Endothelial cell of umbilical vein (primary cell): Measurements from ENCODE around the gene VPS11. TPM values are rescaled to one million over a fixed set of nuclear protein-coding genes. Genes with fewer than 3 reads are reported as not detected.
A peak's percentile ranks its signal among the peaks of the same experiment; 100 is the strongest.

Experiments used
- BruUV-seq: library from RNA; stranded (reverse); fragments of 400-500 nt; replicated peaks from 2 replicates; lab custom pipeline; 2021; lab: Mats Ljungman, UMichigan
- CTCF ChIA-PET: fragments of 300-600, 350-600 bp; sonication (Branson Sonifier 250); formaldehyde crosslinking; loops from one replicate; lab custom pipeline; 2021; ENCODE audit warnings: antibody characterized with exemption, inconsistent platforms; lab: Charles Lee
- POLR2A ChIA-PET: fragments of 300-600, 350-600 bp; sonication (Branson Sonifier 250); formaldehyde crosslinking; loops from one replicate; lab custom pipeline; 2021; ENCODE audit warnings: antibody characterized with exemption, inconsistent platforms; lab: Charles Lee
- DNase-seq: peaks from one replicate; pipeline ENCODE4 v3.0.0-alpha.2; 2011; ENCODE audit warnings: low read depth, low spot score
- FAIRE-seq: peaks from 2 replicates; lab custom pipeline; 2011; peaks lifted over from hg19 to GRCh38; lab: Jason Lieb, UNC
- H2AFZ ChIP-seq: 2 replicates; pipeline ENCODE4 v1.6.0; 2012; ENCODE audit warnings: low read depth, low read length, control low read depth, inconsistent platforms
- H3K27ac ChIP-seq: 2 replicates; pipeline ENCODE4 v1.5.1; 2011; ENCODE audit warnings: low read depth, mild to moderate bottlenecking, control low read depth, low read length, moderate library complexity; ENCODE audit not compliant: insufficient read depth
- H3K27me3 ChIP-seq, 2 experiments: 2 replicates each; pipeline versions ENCODE4 v1.6.0 to v1.6.1; 2011; ENCODE audit warnings: low read length in 2 of 2, mixed read lengths in 1 of 2; ENCODE audit not compliant: control insufficient read depth in 2 of 2, insufficient read depth in 2 of 2
- H3K36me3 ChIP-seq, 2 experiments: 2 replicates in 1 of 2; 3 replicates in 1 of 2; pipeline ENCODE4 v1.5.1; 2011; ENCODE audit warnings: low read length in 2 of 2, mild to moderate bottlenecking in 1 of 2, moderate library complexity in 1 of 2; ENCODE audit not compliant: control insufficient read depth in 2 of 2, insufficient read depth in 2 of 2; ENCODE audit errors: extremely low read depth in 1 of 2
- H3K4me1 ChIP-seq: 3 replicates; pipeline ENCODE4 v1.5.1; 2011; ENCODE audit warnings: mild to moderate bottlenecking, low read length; ENCODE audit not compliant: control insufficient read depth, insufficient read depth; ENCODE audit errors: extremely low read depth
- H3K4me2 ChIP-seq: 2 replicates; pipeline ENCODE4 v1.6.1; 2011; ENCODE audit warnings: low read length, control low read depth, mixed read lengths; ENCODE audit not compliant: insufficient read depth
- H3K4me3 ChIP-seq, 3 experiments: fragments of 200-600 bp in 1 of 3; sonication (generic), shearing (Covaris generic) in 1 of 3; replicated peaks in 1 of 3; 2 replicates each; pipeline ENCODE4 v1.5.1; 2011 to 2016; ENCODE audit warnings: control low read depth in 3 of 3, low read length in 3 of 3, mild to moderate bottlenecking in 2 of 3, inconsistent platforms in 1 of 3, low read depth in 1 of 3, moderate library complexity in 1 of 3; ENCODE audit not compliant: insufficient read depth in 1 of 3
- H3K79me2 ChIP-seq: 2 replicates; pipeline ENCODE4 v1.6.0; 2012; ENCODE audit warnings: low read length, inconsistent platforms; ENCODE audit not compliant: control insufficient read depth, insufficient read depth
- H3K9ac ChIP-seq: replicated peaks from 2 replicates; pipeline ENCODE3; 2011; ENCODE audit warnings: low read length, control low read depth; ENCODE audit not compliant: insufficient read depth; ENCODE audit errors: extremely low read depth
- H3K9me1 ChIP-seq: replicated peaks from 3 replicates; pipeline ENCODE4 v1.6.0; 2011; ENCODE audit warnings: mild to moderate bottlenecking, low read length; ENCODE audit not compliant: control insufficient read depth, insufficient read depth; ENCODE audit errors: extremely low read depth
- H3K9me3 ChIP-seq: replicated peaks from 2 replicates; pipeline ENCODE4 v1.5.1; 2012; ENCODE audit warnings: low read length, inconsistent platforms; ENCODE audit not compliant: control insufficient read depth, insufficient read depth
- H4K20me1 ChIP-seq: replicated peaks from 2 replicates; pipeline ENCODE3; 2011; ENCODE audit warnings: mild to moderate bottlenecking, low read length; ENCODE audit not compliant: control insufficient read depth, insufficient read depth; ENCODE audit errors: extremely low read depth
- CTCF ChIP-seq, 2 donors: IDR thresholded peaks; 1 replicate in 1 of 2; 2 replicates in 1 of 2; pipeline ENCODE4 v1.5.1; 2011; ENCODE audit warnings: low read length in 2 of 2, mild to moderate bottlenecking in 2 of 2, moderate library complexity in 2 of 2, control low read depth in 1 of 2, inconsistent platforms in 1 of 2, low read depth in 1 of 2; ENCODE audit not compliant: insufficient read depth in 1 of 2; ENCODE audit errors: extremely low read depth in 1 of 2
- EZH2 ChIP-seq: IDR thresholded peaks from 2 replicates; pipeline ENCODE4 v1.6.1; 2012; ENCODE audit warnings: borderline replicate concordance, low read depth, mild to moderate bottlenecking, moderate library complexity, low read length, inconsistent platforms; ENCODE audit not compliant: severe bottlenecking
- FOS ChIP-seq: IDR thresholded peaks from 2 replicates; pipeline ENCODE4 v1.6.1; 2011; ENCODE audit warnings: mild to moderate bottlenecking, low read length, moderate library complexity, borderline replicate concordance; ENCODE audit not compliant: insufficient read depth
- GATA2 ChIP-seq: IDR thresholded peaks from 2 replicates; pipeline ENCODE4 v1.7.0; 2011; ENCODE audit warnings: low read depth, mild to moderate bottlenecking, moderate library complexity, mixed read lengths, low read length; ENCODE audit not compliant: insufficient read length, insufficient read depth
- JUN ChIP-seq: IDR thresholded peaks from 2 replicates; pipeline ENCODE4 v1.6.1; 2011; ENCODE audit warnings: borderline replicate concordance, low read depth; ENCODE audit not compliant: insufficient read length, insufficient read depth
- MAX ChIP-seq: IDR thresholded peaks from 2 replicates; pipeline ENCODE4 v1.6.1; 2011; ENCODE audit not compliant: insufficient read depth, insufficient read length
- MYC ChIP-seq: IDR thresholded peaks from one replicate; pipeline ENCODE4 v1.6.1; 2011; ENCODE audit warnings: mild to moderate bottlenecking, low read depth, low read length
- POLR2A ChIP-seq: IDR thresholded peaks from 2 replicates; pipeline ENCODE4 v1.6.1; 2012; ENCODE audit warnings: low read depth, mild to moderate bottlenecking, control low read depth, low read length
- POLR2AphosphoS5 ChIP-seq: IDR thresholded peaks from 2 replicates; pipeline ENCODE4 v1.6.1; 2012; ENCODE audit warnings: low read depth, mild to moderate bottlenecking, control low read depth, low read length, moderate library complexity; ENCODE audit not compliant: insufficient read depth
- dilution Hi-C: fragments of 300-500 bp; cut with MboI; formaldehyde crosslinking; loops from one replicate; pipeline ENCODE4 v1.15.0; 2019; ENCODE audit warnings: low sequenced_read_pairs; ENCODE audit not compliant: extremely low pct_ligation_motif_present
- intact Hi-C: fragments of 100-400 bp; cut with micrococcal nuclease; formaldehyde crosslinking; loops from one replicate; pipeline ENCODE4 v1.10.0; 2022
- polyA plus RNA-seq, 4 experiments: library from polyadenylated mRNA; depleted of rRNA in 3 of 4; stranded (reverse) in 3 of 4; unstranded in 1 of 4; fragments of >200 nt; gene quantifications; 2 replicates each; pipeline versions ENCODE4 v1.2.1 to v1.2.3, GENCODE V29; 2011 to 2012; ENCODE audit warnings: missing spikeins in 1 of 4
- total RNA-seq: library from RNA; stranded (reverse); gene quantifications from 2 replicates; pipeline ENCODE4 v1.2.3, GENCODE V29; 2021

VPS11 gene
- total and polyA plus RNA-seq, 2 donors (not counting 3 experiments of a cell fraction or from before 2014, with no cell fraction given): 26.4 to 31.0 TPM

GRCh38 chr11:119120639-119121007 is 53.0 kb downstream of the VPS11 start:
- TSS peak; percentile 94 for BruUV-seq
- Histone ChIP-seq H3K9me1 (no peaks in the 10 kb centered on the region), H3K27me3 (no peaks in the 10 kb centered on the region), H2AFZ (peak overlapping the region; percentile 30), H3K4me3 (peak overlapping the region in 2 of 3 experiments; percentile 35 to 39), H3K4me1 (peaks cover 12% of the 10 kb centered on the region), H3K36me3 (peaks cover 0 to 7% of the 10 kb centered on the region in 2 experiments), H3K9me3 (no peaks in the 10 kb centered on the region), H4K20me1 (no peaks in the 10 kb centered on the region), H3K4me2 (peak overlapping the region; percentile 73), H3K9ac (peak overlapping the region; percentile 35), H3K79me2 (peaks cover 13% of the 10 kb centered on the region), H3K27ac (no peak overlapping the region)
- intact Hi-C loops (loop anchor here (1.0 kb wide), 3 partner anchors 13 to 48 kb away; partner anchors contain the start of genes C2CD2L and NLRX1), dilution Hi-C loops (no loop called here)
- FAIRE-seq (no peak), DNase-seq (no peak)
- CTCF ChIA-PET: interaction anchor here (1.4 to 2.4 kb wide), 5 partner anchors 11 to 218 kb away, joined by 5 to 15 read pairs (median 9); partner anchors contain the start of genes DPAGT1 and NLRX1
- TF ChIP-seq FOS (no peak), MAX (no peak), EZH2 (no peak)
- POLR2A ChIA-PET: interaction anchor here (1.2 to 2.0 kb wide), 2 partner anchors 12 to 18 kb away, joined by 3 to 7 read pairs; partner anchors contain the start of gene DPAGT1

- H3K4me3 ChIP-seq: peak within 1 kb of the TSS; percentile 62 to 93 (median 85)
- dilution Hi-C loops (no loop called here), intact Hi-C loops (loop anchor here (1.0 kb wide), 3 partner anchors 14 to 47 kb away; partner anchors contain the start of genes C2CD2L and NLRX1)
- peak within 1 kb of the TSS; percentile 85 for H3K4me2 ChIP-seq
- peaks cover 11% of the 10 kb centered on the region for H3K4me1 ChIP-seq
- peak within 1 kb of the TSS; percentile 71 for H2AFZ ChIP-seq
- no peaks in the 10 kb centered on the region for H3K9me3 ChIP-seq
- TF ChIP-seq JUN (no peak), MAX (peak; percentile 97), POLR2AphosphoS5 (peak; percentile 82), POLR2A (peak; percentile 97), MYC (no peak), GATA2 (no peak), FOS (no peak), CTCF (IDR thresholded peaks at IDR 0.05; ENCODE audit: extremely low read depth in 1 of 2, insufficient read depth in 1 of 2, low read depth in 1 of 2, low read length in 2 of 2) (no peak), EZH2 (no peak)
- ChIA-PET CTCF (interaction anchor here (0.7 to 2.4 kb wide), 9 partner anchors 10 to 217 kb away, joined by 3 to 15 read pairs (median 5); partner anchors contain the start of genes C2CD2L, DPAGT1 and NLRX1), POLR2A (interaction anchor here (0.6 to 2.0 kb wide), 6 partner anchors 12 to 81 kb away, joined by 3 to 7 read pairs (median 4); partner anchors contain the start of genes C2CD2L and DPAGT1)
- BruUV-seq: no TSS peak
- peak; percentile 100 for FAIRE-seq
- H3K27ac ChIP-seq: peak within 1 kb of the TSS; percentile 4
- peaks cover 0 to 7% of the 10 kb centered on the region in 2 experiments for H3K36me3 ChIP-seq
- H3K79me2 ChIP-seq: peaks cover 13% of the 10 kb centered on the region
- peak; percentile 100 for DNase-seq
- no peaks in the 10 kb centered on the region for H3K9me1 ChIP-seq
- H3K9ac ChIP-seq: peak within 1 kb of the TSS; percentile 50
- H4K20me1 ChIP-seq: no peaks in the 10 kb centered on the region
- H3K27me3 ChIP-seq: no peaks in the 10 kb centered on the region
These were observed 53.6 kb downstream of the VPS11 start, which contains the start of gene HINFP for GRCh38 chr11:119121008-119121810. Gene HINFP (plus strand): TSS chr11:119121580. CDS start chr11:119126945, 5,365 bp downstream.
